Measurements from ENCODE around the gene RSRC1.

RSRC1 gene

GRCh38 chr3:158101335-158102241, 8.3 kb upstream of the RSRC1 start:
- DNase-seq (ENCODE audit: insufficient read length, low spot score) (no peak), FAIRE-seq (no peak)
- TF ChIP-seq CTCF (IDR thresholded peaks at IDR 0.05; ENCODE audit: insufficient read depth, missing control alignments) = no peak

GRCh38 chr3:158102242-158103080, 7.4 kb upstream of the RSRC1 start:
- no peak for FAIRE-seq
- no peak for TF ChIP-seq CTCF (IDR thresholded peaks at IDR 0.05; ENCODE audit: insufficient read depth, missing control alignments)
- no peak for DNase-seq (ENCODE audit: insufficient read length, low spot score)

GRCh38 chr3:158103081-158103886, 6.6 kb upstream of the RSRC1 start:
- no peak for FAIRE-seq
- DNase-seq (ENCODE audit: insufficient read length, low spot score) = no peak
- TF ChIP-seq CTCF (IDR thresholded peaks at IDR 0.05; ENCODE audit: insufficient read depth, missing control alignments) = no peak

- no peak for DNase-seq (ENCODE audit: insufficient read length, low spot score)
- no peak for TF ChIP-seq CTCF (IDR thresholded peaks at IDR 0.05; ENCODE audit: insufficient read depth, missing control alignments)
- no peak for FAIRE-seq
Measured at GRCh38 chr3:158103887-158104327, 6.0 kb upstream of the RSRC1 start.

GRCh38 chr3:158104431-158104921, 5.4 kb upstream of the RSRC1 start:
- TF ChIP-seq CTCF (IDR thresholded peaks at IDR 0.05; ENCODE audit: insufficient read depth, missing control alignments) = no peak

GRCh38 chr3:158105119-158105709, 4.7 kb upstream of the RSRC1 start:
- FAIRE-seq (no peak), DNase-seq (ENCODE audit: insufficient read length, low spot score) (no peak)
- TF ChIP-seq CTCF (IDR thresholded peaks at IDR 0.05; ENCODE audit: insufficient read depth, missing control alignments) = no peak

More at GRCh38 chr3:158104431-158104921, 5.4 kb upstream of the RSRC1 start:
- DNase-seq (ENCODE audit: insufficient read length, low spot score) (no peak), FAIRE-seq (no peak)
